ENCODE measurements around the gene PTPN7.

GRCh38 chr1:202179828-202180750 lies 19.7 kb upstream of the PTPN7 start:
- TF ChIP-seq EP300 (IDR thresholded peaks at IDR 0.05) (no peak), CTCF (IDR thresholded peaks at IDR 0.05) (no peak)
